HepG2 (cell line): ENCODE results near the gene GPR152. TPM values are rescaled to one million over a fixed set of nuclear protein-coding genes. Genes with fewer than 3 reads are reported as not detected.
A peak's percentile ranks its signal among the peaks of the same experiment; 100 is the strongest.

Source experiments
- AGO1 ChIP-seq: fragments of 200-400 bp; formaldehyde crosslinking; IDR thresholded peaks from 2 replicates; pipeline ENCODE4 v1.6.1; 2017; ENCODE audit warnings: mild to moderate bottlenecking, low read depth, low read length, moderate library complexity; ENCODE audit not compliant: poor library complexity, severe bottlenecking
- CREM ChIP-seq, 2 experiments: sonication (generic) in 1 of 2; formaldehyde crosslinking in 1 of 2; IDR thresholded peaks; 2 replicates each; pipeline versions ENCODE4 v1.4.0 to v1.6.1; 2016 to 2020; ENCODE audit warnings: antibody characterized with exemption in 1 of 2, mild to moderate bottlenecking in 1 of 2, missing genetic modification reagents in 1 of 2
- ELF1 ChIP-seq: sonication (generic); formaldehyde crosslinking; IDR thresholded peaks from 2 replicates; pipeline ENCODE4 v1.4.0; 2020; ENCODE audit warnings: missing genetic modification reagents
- FOXK1 ChIP-seq: sonication (generic); formaldehyde crosslinking; IDR thresholded peaks from 2 replicates; pipeline ENCODE4 v1.4.0; 2020; ENCODE audit warnings: low read depth, missing genetic modification reagents, borderline replicate concordance
- HHEX ChIP-seq: IDR thresholded peaks from 2 replicates; pipeline ENCODE4 v1.6.1; 2016; ENCODE audit warnings: control low read depth
- IKZF1 ChIP-seq: fragments of 450-650 bp; IDR thresholded peaks from 2 replicates; pipeline ENCODE4 v1.7.1; 2016
- ISL2 ChIP-seq: sonication (generic); formaldehyde crosslinking; IDR thresholded peaks from 2 replicates; pipeline ENCODE4 v1.5.0; 2020; ENCODE audit warnings: missing genetic modification reagents
- NR3C1 ChIP-seq: sonication (generic); formaldehyde crosslinking; IDR thresholded peaks from 2 replicates; pipeline ENCODE4 v1.4.0; 2020; ENCODE audit warnings: missing genetic modification reagents
- PAX8 ChIP-seq: sonication (generic); formaldehyde crosslinking; IDR thresholded peaks from 2 replicates; pipeline ENCODE4 v1.8.0; 2022; ENCODE audit warnings: mild to moderate bottlenecking, missing genetic modification reagents, borderline replicate concordance
- PHB2 ChIP-seq: fragments of 450-650 bp; IDR thresholded peaks from 2 replicates; pipeline ENCODE4 v1.6.1; 2018; ENCODE audit not compliant: partially characterized antibody
- PPARG ChIP-seq: conservative IDR thresholded peaks from 2 replicates; pipeline ENCODE4 v1.6.1; 2016; ENCODE audit warnings: missing biosample characterization, missing genetic modification reagents
- TAF1 ChIP-seq: sonication (generic); formaldehyde crosslinking; IDR thresholded peaks from 2 replicates; pipeline ENCODE4 v1.4.0; 2020; ENCODE audit warnings: missing genetic modification reagents
- ZNF430 ChIP-seq: sonication (generic); formaldehyde crosslinking; IDR thresholded peaks from 2 replicates; pipeline ENCODE4 v1.9.0; 2021; ENCODE audit warnings: mild to moderate bottlenecking, missing genetic modification reagents
- polyA plus RNA-seq, 8 experiments: library from polyadenylated mRNA; depleted of rRNA in 3 of 8; stranded (reverse) in 7 of 8; unstranded in 1 of 8; fragments of >200 nt; fragmentation: Illumina TruSeq in 4 of 8; extraction: Trizol in 4 of 8; gene quantifications; 2 replicates each; pipeline versions ENCODE4 v1.2.1 to v1.2.3, GENCODE V29; 2011 to 2016; ENCODE audit warnings: low read depth in 4 of 8, missing spikeins in 1 of 8, mixed read lengths in 1 of 8; ENCODE audit not compliant: insufficient read depth in 1 of 8
- total RNA-seq, 5 experiments: library from RNA; depleted of rRNA; stranded (reverse); fragments of >200 nt; fragmentation: Illumina TruSeq; extraction: Trizol; gene quantifications; 2 replicates each; pipeline ENCODE4 v1.2.3, GENCODE V29; 2016; ENCODE audit warnings: low read depth in 1 of 5
- TF ChIP-seq, protein P1 (sequence below): sonication (generic); formaldehyde crosslinking; IDR thresholded peaks from 2 replicates; pipeline ENCODE4 v1.5.0; 2020; ENCODE audit warnings: mild to moderate bottlenecking, missing genetic modification reagents, borderline replicate concordance
- TF ChIP-seq, protein P2 (sequence below): sonication (generic); formaldehyde crosslinking; IDR thresholded peaks from 2 replicates; pipeline ENCODE4 v1.8.0; 2022; ENCODE audit warnings: mild to moderate bottlenecking, missing genetic modification reagents
- TF ChIP-seq, protein P3 (sequence below): sonication (generic); formaldehyde crosslinking; IDR thresholded peaks from 2 replicates; pipeline ENCODE4 v1.8.0; 2023; ENCODE audit warnings: mild to moderate bottlenecking, missing genetic modification reagents
- TF ChIP-seq, protein P4 (sequence below): IDR thresholded peaks from 2 replicates; pipeline ENCODE4 v1.6.1; 2016
- TF ChIP-seq, protein P5 (sequence below): sonication (generic); formaldehyde crosslinking; IDR thresholded peaks from 2 replicates; pipeline ENCODE4 v1.5.0; 2020; ENCODE audit warnings: missing genetic modification reagents
- TF ChIP-seq, protein P6 (sequence below): sonication (generic); formaldehyde crosslinking; IDR thresholded peaks from 2 replicates; pipeline ENCODE4 v1.9.0; 2021; ENCODE audit warnings: missing genetic modification reagents, borderline replicate concordance

GPR152 gene
- total and polyA plus RNA-seq, 2 of the 13 experiments (the other 11 are each of a cell fraction or from before 2014, with no cell fraction given), result not detected

DNA sequence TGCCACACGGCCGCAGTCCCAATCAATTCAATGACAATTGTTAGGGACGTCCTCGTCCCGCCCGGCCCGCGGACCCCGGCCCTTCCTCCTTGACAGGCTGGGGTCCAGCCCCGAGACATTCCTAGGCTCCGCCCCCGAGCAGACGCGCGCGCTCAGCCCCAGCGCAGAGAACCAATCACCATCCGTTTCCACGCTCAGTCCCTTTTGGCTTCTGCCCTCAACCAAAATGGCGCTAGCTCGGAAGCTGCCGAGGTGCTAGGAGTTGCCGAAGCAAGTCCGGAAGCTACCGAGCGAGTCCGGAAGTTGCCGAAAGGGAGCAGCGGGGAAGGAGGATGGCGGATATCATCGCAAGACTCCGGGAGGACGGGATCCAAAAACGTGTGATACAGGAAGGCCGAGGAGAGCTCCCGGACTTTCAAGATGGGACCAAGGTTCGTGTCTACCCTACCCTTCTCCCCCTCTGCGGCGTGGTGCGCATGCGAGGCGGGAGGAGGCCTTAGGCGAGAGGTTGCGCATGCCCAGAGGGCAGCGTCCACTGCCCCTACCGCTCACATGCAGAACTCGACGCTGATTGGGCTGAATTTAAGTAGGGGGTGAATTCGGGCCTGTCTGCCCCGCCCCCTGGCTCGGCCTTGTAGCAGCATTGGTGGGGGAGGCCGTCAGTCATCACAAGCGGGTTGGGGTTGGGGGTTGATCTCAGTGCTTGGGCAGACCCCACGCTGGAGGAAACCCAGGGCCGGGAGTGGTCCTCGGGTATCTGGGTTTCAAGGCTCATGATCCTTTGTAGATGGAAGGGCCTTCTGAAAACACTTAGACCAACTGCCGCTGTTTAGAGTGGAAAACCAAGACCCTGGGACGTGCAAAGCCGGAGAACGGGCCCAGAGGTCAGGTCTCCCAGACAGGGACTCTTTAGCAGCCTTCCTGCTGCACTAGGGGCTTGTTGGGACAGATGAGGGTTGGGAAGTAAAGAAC lies 30.6 kb upstream of the GPR152 start, which contains the start of gene AIP (continued):
- TF ChIP-seq, protein P1, sequence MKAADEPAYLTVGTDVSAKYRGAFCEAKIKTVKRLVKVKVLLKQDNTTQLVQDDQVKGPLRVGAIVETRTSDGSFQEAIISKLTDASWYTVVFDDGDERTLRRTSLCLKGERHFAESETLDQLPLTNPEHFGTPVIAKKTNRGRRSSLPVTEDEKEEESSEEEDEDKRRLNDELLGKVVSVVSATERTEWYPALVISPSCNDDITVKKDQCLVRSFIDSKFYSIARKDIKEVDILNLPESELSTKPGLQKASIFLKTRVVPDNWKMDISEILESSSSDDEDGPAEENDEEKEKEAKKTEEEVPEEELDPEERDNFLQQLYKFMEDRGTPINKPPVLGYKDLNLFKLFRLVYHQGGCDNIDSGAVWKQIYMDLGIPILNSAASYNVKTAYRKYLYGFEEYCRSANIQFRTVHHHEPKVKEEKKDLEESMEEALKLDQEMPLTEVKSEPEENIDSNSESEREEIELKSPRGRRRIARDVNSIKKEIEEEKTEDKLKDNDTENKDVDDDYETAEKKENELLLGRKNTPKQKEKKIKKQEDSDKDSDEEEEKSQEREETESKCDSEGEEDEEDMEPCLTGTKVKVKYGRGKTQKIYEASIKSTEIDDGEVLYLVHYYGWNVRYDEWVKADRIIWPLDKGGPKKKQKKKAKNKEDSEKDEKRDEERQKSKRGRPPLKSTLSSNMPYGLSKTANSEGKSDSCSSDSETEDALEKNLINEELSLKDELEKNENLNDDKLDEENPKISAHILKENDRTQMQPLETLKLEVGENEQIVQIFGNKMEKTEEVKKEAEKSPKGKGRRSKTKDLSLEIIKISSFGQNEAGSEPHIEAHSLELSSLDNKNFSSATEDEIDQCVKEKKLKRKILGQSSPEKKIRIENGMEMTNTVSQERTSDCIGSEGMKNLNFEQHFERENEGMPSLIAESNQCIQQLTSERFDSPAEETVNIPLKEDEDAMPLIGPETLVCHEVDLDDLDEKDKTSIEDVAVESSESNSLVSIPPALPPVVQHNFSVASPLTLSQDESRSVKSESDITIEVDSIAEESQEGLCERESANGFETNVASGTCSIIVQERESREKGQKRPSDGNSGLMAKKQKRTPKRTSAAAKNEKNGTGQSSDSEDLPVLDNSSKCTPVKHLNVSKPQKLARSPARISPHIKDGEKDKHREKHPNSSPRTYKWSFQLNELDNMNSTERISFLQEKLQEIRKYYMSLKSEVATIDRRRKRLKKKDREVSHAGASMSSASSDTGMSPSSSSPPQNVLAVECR (CRISPR knock-in tag), result peak; percentile 75; the same call in 1 of the 2 replicates
- peak; percentile 43 for TF ChIP-seq ISL2
- TF ChIP-seq PAX8 (CRISPR knock-in tag), result peak; percentile 97; the same call in 1 of the 2 replicates
- no peak for TF ChIP-seq HHEX (CRISPR knock-in tag)
- TF ChIP-seq, protein P2, sequence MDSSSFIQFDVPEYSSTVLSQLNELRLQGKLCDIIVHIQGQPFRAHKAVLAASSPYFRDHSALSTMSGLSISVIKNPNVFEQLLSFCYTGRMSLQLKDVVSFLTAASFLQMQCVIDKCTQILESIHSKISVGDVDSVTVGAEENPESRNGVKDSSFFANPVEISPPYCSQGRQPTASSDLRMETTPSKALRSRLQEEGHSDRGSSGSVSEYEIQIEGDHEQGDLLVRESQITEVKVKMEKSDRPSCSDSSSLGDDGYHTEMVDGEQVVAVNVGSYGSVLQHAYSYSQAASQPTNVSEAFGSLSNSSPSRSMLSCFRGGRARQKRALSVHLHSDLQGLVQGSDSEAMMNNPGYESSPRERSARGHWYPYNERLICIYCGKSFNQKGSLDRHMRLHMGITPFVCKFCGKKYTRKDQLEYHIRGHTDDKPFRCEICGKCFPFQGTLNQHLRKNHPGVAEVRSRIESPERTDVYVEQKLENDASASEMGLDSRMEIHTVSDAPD, result peak; percentile 88; the same call in 1 of the 2 replicates
- TF ChIP-seq, protein P3, sequence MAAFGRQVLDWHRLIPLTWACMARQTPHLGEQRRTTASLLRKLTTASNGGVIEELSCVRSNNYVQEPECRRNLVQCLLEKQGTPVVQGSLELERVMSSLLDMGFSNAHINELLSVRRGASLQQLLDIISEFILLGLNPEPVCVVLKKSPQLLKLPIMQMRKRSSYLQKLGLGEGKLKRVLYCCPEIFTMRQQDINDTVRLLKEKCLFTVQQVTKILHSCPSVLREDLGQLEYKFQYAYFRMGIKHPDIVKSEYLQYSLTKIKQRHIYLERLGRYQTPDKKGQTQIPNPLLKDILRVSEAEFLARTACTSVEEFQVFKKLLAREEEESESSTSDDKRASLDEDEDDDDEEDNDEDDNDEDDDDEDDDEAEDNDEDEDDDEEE (CRISPR knock-in tag), result peak; percentile 98; the same call in 1 of the 2 replicates
- TF ChIP-seq CREM (IDR thresholded peaks at IDR 0.05), result peak; percentile 83
- no peak for TF ChIP-seq CREM (CRISPR knock-in tag; IDR thresholded peaks at IDR 0.05)
- TF ChIP-seq, protein P4, sequence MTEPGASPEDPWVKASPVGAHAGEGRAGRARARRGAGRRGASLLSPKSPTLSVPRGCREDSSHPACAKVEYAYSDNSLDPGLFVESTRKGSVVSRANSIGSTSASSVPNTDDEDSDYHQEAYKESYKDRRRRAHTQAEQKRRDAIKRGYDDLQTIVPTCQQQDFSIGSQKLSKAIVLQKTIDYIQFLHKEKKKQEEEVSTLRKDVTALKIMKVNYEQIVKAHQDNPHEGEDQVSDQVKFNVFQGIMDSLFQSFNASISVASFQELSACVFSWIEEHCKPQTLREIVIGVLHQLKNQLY, result peak; percentile 70
- no peak for TF ChIP-seq NR3C1 (CRISPR knock-in tag)
- no peak for TF ChIP-seq AGO1
- peak; percentile 50; the same call in 1 of the 2 replicates for TF ChIP-seq PPARG
- TF ChIP-seq IKZF1, result no peak
- TF ChIP-seq TAF1 (CRISPR knock-in tag), result peak; percentile 94
- TF ChIP-seq PHB2, result no peak
- TF ChIP-seq, protein P5, sequence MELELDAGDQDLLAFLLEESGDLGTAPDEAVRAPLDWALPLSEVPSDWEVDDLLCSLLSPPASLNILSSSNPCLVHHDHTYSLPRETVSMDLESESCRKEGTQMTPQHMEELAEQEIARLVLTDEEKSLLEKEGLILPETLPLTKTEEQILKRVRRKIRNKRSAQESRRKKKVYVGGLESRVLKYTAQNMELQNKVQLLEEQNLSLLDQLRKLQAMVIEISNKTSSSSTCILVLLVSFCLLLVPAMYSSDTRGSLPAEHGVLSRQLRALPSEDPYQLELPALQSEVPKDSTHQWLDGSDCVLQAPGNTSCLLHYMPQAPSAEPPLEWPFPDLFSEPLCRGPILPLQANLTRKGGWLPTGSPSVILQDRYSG, result peak; percentile 84
- TF ChIP-seq FOXK1 (CRISPR knock-in tag), result peak; percentile 38; the same call in 1 of the 2 replicates
- TF ChIP-seq, protein P6, sequence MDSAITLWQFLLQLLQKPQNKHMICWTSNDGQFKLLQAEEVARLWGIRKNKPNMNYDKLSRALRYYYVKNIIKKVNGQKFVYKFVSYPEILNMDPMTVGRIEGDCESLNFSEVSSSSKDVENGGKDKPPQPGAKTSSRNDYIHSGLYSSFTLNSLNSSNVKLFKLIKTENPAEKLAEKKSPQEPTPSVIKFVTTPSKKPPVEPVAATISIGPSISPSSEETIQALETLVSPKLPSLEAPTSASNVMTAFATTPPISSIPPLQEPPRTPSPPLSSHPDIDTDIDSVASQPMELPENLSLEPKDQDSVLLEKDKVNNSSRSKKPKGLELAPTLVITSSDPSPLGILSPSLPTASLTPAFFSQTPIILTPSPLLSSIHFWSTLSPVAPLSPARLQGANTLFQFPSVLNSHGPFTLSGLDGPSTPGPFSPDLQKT (CRISPR knock-in tag), result no peak; the same call in 1 of the 2 replicates
- TF ChIP-seq ELF1 (CRISPR knock-in tag), result peak; percentile 97
- peak; percentile 96 for TF ChIP-seq ZNF430 (CRISPR knock-in tag)
